Measurements from ENCODE around the gene AGFG2. TPM values are rescaled to one million over a fixed set of nuclear protein-coding genes. Genes with fewer than 3 reads are reported as not detected.

The AGFG2 gene
- total and polyA plus RNA-seq, 2 of the 13 experiments (the other 11 are each of a cell fraction or from before 2014, with no cell fraction given), result 125 to 132 TPM

DNA sequence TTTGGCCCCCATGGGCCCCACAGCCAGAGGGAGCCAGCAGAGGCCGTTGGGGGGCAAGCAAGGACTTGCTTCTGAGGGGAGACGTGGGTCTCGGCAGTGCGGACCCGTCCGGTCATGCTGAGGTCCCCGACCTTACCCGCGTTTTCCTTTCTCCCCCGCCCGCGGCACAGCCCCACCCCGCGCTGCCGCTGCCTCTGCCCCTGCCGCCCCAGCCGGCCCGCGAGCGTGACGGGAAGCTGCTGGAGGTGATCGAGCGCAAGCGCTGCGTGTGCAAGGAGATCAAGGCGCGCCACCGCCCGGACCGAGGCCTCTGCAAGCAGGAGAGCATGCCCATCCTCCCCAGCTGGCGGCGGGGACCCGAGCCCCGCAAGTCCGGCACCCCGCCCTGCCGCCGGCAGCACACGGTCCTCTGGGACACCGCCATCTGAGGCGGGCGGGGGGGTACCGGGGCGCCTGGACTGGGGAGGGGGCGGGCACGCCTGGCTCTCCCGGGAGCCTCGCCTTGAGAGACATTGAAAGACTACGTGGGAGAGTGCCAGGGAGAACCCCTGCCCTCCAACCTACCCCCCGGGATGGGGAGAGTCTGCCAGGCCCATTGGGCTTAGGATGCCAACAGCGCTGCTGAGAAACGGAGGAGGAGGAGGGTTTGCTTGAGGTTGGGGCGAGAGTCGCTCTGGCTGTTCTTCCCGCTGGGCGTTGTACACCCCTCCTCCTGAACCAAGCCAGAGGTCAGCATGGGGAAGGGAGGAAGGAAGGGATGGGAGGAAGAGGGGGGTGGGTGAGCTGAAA, 45.3 kb upstream of the AGFG2 start (continued):
- TF ChIP-seq ZFY (CRISPR knock-in tag; IDR thresholded peaks at IDR 0.05) (peak; percentile 55), HMGA1 (CRISPR knock-in tag; conservative IDR thresholded peaks at IDR 0.05) (no peak), MTA1 (CRISPR knock-in tag; IDR thresholded peaks at IDR 0.05; ENCODE audit: borderline replicate concordance) (no peak), ZNF761 (CRISPR knock-in tag; conservative IDR thresholded peaks at IDR 0.05) (no peak), POLR2A (IDR thresholded peaks at IDR 0.05; ENCODE audit: insufficient read depth in 1 of 2, low read depth in 2 of 2, low read length in 2 of 2) (no peak; a peak in 1 of 4 replicates), ZSCAN29 (CRISPR knock-in tag; conservative IDR thresholded peaks at IDR 0.05) (no peak), ZNF850 (CRISPR knock-in tag; conservative IDR thresholded peaks at IDR 0.05) (no peak), ZNF143 (CRISPR knock-in tag; IDR thresholded peaks at IDR 0.05) (0 out of 2 replicates have a peak, but pooled peaks have one; percentile 41), GATAD2A (CRISPR knock-in tag; IDR thresholded peaks at IDR 0.05) (no peak), ZNF256 (CRISPR knock-in tag; conservative IDR thresholded peaks at IDR 0.05) (no peak), ZNF674 (CRISPR knock-in tag; IDR thresholded peaks at IDR 0.05; ENCODE audit: low read depth) (no peak)
- TF ChIP-seq, protein P1, sequence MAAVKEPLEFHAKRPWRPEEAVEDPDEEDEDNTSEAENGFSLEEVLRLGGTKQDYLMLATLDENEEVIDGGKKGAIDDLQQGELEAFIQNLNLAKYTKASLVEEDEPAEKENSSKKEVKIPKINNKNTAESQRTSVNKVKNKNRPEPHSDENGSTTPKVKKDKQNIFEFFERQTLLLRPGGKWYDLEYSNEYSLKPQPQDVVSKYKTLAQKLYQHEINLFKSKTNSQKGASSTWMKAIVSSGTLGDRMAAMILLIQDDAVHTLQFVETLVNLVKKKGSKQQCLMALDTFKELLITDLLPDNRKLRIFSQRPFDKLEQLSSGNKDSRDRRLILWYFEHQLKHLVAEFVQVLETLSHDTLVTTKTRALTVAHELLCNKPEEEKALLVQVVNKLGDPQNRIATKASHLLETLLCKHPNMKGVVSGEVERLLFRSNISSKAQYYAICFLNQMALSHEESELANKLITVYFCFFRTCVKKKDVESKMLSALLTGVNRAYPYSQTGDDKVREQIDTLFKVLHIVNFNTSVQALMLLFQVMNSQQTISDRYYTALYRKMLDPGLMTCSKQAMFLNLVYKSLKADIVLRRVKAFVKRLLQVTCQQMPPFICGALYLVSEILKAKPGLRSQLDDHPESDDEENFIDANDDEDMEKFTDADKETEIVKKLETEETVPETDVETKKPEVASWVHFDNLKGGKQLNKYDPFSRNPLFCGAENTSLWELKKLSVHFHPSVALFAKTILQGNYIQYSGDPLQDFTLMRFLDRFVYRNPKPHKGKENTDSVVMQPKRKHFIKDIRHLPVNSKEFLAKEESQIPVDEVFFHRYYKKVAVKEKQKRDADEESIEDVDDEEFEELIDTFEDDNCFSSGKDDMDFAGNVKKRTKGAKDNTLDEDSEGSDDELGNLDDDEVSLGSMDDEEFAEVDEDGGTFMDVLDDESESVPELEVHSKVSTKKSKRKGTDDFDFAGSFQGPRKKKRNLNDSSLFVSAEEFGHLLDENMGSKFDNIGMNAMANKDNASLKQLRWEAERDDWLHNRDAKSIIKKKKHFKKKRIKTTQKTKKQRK (IDR thresholded peaks at IDR 0.05; ENCODE audit: low read length), result no peak
- TF ChIP-seq, protein P2, sequence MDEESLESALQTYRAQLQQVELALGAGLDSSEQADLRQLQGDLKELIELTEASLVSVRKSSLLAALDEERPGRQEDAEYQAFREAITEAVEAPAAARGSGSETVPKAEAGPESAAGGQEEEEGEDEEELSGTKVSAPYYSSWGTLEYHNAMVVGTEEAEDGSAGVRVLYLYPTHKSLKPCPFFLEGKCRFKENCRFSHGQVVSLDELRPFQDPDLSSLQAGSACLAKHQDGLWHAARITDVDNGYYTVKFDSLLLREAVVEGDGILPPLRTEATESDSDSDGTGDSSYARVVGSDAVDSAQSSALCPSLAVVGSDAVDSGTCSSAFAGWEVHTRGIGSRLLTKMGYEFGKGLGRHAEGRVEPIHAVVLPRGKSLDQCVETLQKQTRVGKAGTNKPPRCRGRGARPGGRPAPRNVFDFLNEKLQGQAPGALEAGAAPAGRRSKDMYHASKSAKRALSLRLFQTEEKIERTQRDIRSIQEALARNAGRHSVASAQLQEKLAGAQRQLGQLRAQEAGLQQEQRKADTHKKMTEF (CRISPR knock-in tag; IDR thresholded peaks at IDR 0.05), result peak; percentile 56; the same call in 1 of the 2 replicates
- TF ChIP-seq, protein P3, sequence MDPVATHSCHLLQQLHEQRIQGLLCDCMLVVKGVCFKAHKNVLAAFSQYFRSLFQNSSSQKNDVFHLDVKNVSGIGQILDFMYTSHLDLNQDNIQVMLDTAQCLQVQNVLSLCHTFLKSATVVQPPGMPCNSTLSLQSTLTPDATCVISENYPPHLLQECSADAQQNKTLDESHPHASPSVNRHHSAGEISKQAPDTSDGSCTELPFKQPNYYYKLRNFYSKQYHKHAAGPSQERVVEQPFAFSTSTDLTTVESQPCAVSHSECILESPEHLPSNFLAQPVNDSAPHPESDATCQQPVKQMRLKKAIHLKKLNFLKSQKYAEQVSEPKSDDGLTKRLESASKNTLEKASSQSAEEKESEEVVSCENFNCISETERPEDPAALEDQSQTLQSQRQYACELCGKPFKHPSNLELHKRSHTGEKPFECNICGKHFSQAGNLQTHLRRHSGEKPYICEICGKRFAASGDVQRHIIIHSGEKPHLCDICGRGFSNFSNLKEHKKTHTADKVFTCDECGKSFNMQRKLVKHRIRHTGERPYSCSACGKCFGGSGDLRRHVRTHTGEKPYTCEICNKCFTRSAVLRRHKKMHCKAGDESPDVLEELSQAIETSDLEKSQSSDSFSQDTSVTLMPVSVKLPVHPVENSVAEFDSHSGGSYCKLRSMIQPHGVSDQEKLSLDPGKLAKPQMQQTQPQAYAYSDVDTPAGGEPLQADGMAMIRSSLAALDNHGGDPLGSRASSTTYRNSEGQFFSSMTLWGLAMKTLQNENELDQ (CRISPR knock-in tag; IDR thresholded peaks at IDR 0.05; ENCODE audit: borderline replicate concordance), result no peak
- TF ChIP-seq, protein P4, sequence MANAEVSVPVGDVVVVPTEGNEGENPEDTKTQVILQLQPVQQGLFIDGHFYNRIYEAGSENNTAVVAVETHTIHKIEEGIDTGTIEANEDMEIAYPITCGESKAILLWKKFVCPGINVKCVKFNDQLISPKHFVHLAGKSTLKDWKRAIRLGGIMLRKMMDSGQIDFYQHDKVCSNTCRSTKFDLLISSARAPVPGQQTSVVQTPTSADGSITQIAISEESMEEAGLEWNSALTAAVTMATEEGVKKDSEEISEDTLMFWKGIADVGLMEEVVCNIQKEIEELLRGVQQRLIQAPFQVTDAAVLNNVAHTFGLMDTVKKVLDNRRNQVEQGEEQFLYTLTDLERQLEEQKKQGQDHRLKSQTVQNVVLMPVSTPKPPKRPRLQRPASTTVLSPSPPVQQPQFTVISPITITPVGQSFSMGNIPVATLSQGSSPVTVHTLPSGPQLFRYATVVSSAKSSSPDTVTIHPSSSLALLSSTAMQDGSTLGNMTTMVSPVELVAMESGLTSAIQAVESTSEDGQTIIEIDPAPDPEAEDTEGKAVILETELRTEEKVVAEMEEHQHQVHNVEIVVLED (CRISPR knock-in tag; IDR thresholded peaks at IDR 0.05; ENCODE audit: borderline replicate concordance), result peak; percentile 32; the same call in 1 of the 2 replicates
- TF ChIP-seq, protein P5, sequence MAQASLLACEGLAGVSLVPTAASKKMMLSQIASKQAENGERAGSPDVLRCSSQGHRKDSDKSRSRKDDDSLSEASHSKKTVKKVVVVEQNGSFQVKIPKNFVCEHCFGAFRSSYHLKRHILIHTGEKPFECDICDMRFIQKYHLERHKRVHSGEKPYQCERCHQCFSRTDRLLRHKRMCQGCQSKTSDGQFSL (CRISPR knock-in tag; IDR thresholded peaks at IDR 0.05), result no peak
- TF ChIP-seq, protein P6, sequence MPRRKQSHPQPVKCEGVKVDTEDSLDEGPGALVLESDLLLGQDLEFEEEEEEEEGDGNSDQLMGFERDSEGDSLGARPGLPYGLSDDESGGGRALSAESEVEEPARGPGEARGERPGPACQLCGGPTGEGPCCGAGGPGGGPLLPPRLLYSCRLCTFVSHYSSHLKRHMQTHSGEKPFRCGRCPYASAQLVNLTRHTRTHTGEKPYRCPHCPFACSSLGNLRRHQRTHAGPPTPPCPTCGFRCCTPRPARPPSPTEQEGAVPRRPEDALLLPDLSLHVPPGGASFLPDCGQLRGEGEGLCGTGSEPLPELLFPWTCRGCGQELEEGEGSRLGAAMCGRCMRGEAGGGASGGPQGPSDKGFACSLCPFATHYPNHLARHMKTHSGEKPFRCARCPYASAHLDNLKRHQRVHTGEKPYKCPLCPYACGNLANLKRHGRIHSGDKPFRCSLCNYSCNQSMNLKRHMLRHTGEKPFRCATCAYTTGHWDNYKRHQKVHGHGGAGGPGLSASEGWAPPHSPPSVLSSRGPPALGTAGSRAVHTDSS (CRISPR knock-in tag; conservative IDR thresholded peaks at IDR 0.05), result no peak
